Ishikawa (cell line): Measurements from ENCODE around the gene NLGN1.

Experiments
- FOXM1 ChIP-seq: IDR thresholded peaks from 2 replicates; pipeline ENCODE4 v1.6.1; 2012; ENCODE audit warnings: low read depth, borderline replicate concordance
- MAX ChIP-seq: IDR thresholded peaks from 2 replicates; pipeline ENCODE4 v1.6.1; 2012
- YY1 ChIP-seq: IDR thresholded peaks from 2 replicates; pipeline ENCODE4 v1.6.1; 2012; ENCODE audit warnings: low read depth

GRCh38 chr3:174333640-174334039, 936.1 kb downstream of the NLGN1 start:
- TF ChIP-seq MAX (no peak), YY1 (no peak), FOXM1 (no peak)
